Ishikawa (cell line): ENCODE data around the gene MYO18A.

Source experiments
- CEBPB ChIP-seq: IDR thresholded peaks from 2 replicates; pipeline ENCODE4 v1.6.1; 2012
- CREB1 ChIP-seq: IDR thresholded peaks from 2 replicates; pipeline ENCODE4 v1.6.1; 2012; ENCODE audit warnings: low read depth
- EGR1 ChIP-seq: IDR thresholded peaks from 2 replicates; pipeline ENCODE4 v1.6.1; 2012
- EP300 ChIP-seq: IDR thresholded peaks from 2 replicates; pipeline ENCODE4 v1.6.1; 2012; ENCODE audit warnings: borderline replicate concordance
- FOXM1 ChIP-seq: IDR thresholded peaks from 2 replicates; pipeline ENCODE4 v1.6.1; 2012; ENCODE audit warnings: low read depth, borderline replicate concordance
- NFIC ChIP-seq: IDR thresholded peaks from 2 replicates; pipeline ENCODE4 v1.6.1; 2012
- RAD21 ChIP-seq: IDR thresholded peaks from 2 replicates; pipeline ENCODE4 v1.6.1; 2012; ENCODE audit warnings: low read depth
- TAF1 ChIP-seq: IDR thresholded peaks from 2 replicates; pipeline ENCODE4 v1.6.1; 2012; ENCODE audit warnings: low read depth, mild to moderate bottlenecking
- USF1 ChIP-seq: IDR thresholded peaks from 2 replicates; pipeline ENCODE4 v1.6.1; 2012
- YY1 ChIP-seq: IDR thresholded peaks from 2 replicates; pipeline ENCODE4 v1.6.1; 2012; ENCODE audit warnings: low read depth
- ZBTB7A ChIP-seq: IDR thresholded peaks from 2 replicates; pipeline ENCODE4 v1.6.1; 2012; ENCODE audit warnings: low read depth
- TF ChIP-seq, protein P1 (sequence below): IDR thresholded peaks from 2 replicates; pipeline ENCODE4 v1.6.1; 2012

DNA sequence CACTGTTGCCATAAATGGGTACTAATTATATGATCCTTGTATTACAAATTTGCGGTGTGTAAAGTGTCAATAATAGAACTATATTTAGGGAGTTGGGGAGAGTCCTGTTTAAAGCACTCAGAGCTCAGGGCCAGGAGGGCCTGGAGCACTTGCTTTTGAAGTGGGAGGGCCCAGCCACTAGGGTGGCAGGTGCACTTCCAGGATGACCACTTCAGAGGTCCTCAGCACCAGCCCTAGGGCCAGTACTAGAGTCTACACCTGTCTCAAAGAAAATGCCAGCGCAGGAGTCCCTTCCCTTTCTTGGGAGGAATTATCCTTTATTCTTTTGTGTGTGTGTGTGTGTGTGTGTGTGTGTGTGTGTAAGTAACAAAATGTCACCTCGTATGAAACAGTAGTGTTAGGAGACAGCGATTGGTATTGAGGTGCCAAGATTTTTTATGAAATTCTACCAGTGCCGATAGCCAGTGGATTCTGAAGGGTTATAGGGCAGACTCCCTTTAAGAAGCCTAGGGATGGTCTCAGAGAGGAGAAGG is 31.9 kb downstream of the MYO18A start:
- TF ChIP-seq NFIC = no peak
- TF ChIP-seq, protein P1, sequence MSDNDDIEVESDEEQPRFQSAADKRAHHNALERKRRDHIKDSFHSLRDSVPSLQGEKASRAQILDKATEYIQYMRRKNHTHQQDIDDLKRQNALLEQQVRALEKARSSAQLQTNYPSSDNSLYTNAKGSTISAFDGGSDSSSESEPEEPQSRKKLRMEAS = no peak
- no peak for TF ChIP-seq TAF1
- TF ChIP-seq EGR1 = no peak
- TF ChIP-seq EP300 = no peak
- no peak for TF ChIP-seq USF1
- TF ChIP-seq ZBTB7A = no peak
- TF ChIP-seq YY1 = no peak
- TF ChIP-seq FOXM1 = no peak
- no peak for TF ChIP-seq CREB1
- TF ChIP-seq RAD21 = no peak
- no peak for TF ChIP-seq CEBPB
